Measurements from ENCODE around the gene CAMK1.

The CAMK1 gene

DNA sequence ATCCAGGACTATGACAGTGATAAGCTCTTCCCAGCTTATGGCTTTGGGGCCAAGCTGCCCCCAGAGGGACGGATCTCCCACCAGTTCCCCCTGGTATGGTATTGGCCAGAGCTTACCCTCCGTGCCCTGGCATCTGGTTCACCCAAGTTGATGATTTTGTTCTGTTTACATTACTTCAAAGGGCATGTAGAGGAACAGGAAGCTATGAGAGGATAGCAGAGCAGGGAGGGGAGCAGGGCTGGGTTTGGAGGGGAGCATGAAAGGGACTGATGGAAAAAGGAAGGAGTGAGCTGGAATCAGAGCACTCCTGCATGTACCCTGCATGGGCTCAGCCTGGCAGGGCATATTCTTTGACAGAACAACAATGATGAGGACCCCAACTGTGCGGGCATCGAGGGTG lies 51.6 kb downstream of the CAMK1 start:
- Histone ChIP-seq H3K4me1 (ENCODE audit: control insufficient read depth, low read length) (peaks cover 24% of the 10 kb centered on the region), H3K9me3 (ENCODE audit: control insufficient read depth, insufficient read depth, low read length) (no peaks in the 10 kb centered on the region)
- TF ChIP-seq EZH2phosphoT487 (IDR thresholded peaks at IDR 0.05; ENCODE audit: borderline replicate concordance, low read length): no peak
- TF ChIP-seq, protein P1, sequence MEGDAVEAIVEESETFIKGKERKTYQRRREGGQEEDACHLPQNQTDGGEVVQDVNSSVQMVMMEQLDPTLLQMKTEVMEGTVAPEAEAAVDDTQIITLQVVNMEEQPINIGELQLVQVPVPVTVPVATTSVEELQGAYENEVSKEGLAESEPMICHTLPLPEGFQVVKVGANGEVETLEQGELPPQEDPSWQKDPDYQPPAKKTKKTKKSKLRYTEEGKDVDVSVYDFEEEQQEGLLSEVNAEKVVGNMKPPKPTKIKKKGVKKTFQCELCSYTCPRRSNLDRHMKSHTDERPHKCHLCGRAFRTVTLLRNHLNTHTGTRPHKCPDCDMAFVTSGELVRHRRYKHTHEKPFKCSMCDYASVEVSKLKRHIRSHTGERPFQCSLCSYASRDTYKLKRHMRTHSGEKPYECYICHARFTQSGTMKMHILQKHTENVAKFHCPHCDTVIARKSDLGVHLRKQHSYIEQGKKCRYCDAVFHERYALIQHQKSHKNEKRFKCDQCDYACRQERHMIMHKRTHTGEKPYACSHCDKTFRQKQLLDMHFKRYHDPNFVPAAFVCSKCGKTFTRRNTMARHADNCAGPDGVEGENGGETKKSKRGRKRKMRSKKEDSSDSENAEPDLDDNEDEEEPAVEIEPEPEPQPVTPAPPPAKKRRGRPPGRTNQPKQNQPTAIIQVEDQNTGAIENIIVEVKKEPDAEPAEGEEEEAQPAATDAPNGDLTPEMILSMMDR (IDR thresholded peaks at IDR 0.05; ENCODE audit: low read depth, low read length, poor library complexity, severe bottlenecking): no peak

DNA sequence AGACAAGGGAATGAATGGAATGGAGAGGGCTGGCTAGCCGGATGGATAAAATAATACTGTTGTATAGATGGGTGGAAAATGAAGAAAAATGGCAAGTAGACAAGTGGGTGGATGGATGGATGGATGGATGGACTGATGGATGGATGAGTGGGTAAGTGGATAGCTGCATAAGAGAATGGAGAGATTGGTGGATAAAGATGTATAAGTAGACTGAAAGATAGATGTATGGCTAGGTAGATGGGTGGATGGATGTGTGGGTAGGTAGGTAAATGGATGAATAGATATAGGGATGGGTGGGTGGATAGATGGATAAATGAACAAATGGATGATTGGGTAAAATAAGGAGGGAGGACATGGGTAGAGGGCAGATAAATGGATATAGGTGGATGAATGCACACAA lies 52.2 kb downstream of the CAMK1 start:
- H3K9me2 ChIP-seq (replicated peaks; ENCODE audit: control insufficient read depth, low read length): no peaks in the 10 kb centered on the region
- H3K36me3 ChIP-seq (ENCODE audit: control insufficient read depth, low read length): no peaks in the 10 kb centered on the region
- H3K4me2 ChIP-seq (ENCODE audit: low read length): no peak overlapping the region
- no peaks in the 10 kb centered on the region for H3K9me3 ChIP-seq (ENCODE audit: control insufficient read depth, insufficient read depth, low read length)
- no peak overlapping the region for H3K27ac ChIP-seq (ENCODE audit: low read depth, low read length)
- peaks cover 8% of the 10 kb centered on the region; the same call in 1 of the 2 replicates for H3K27me3 ChIP-seq (ENCODE audit: control insufficient read depth, low read length)
- peaks cover 24% of the 10 kb centered on the region for H3K4me1 ChIP-seq (ENCODE audit: control insufficient read depth, low read length)
- H3F3A ChIP-seq (ENCODE audit: control insufficient read depth, insufficient read depth): peaks cover 4% of the 10 kb centered on the region
- H3K4me3 ChIP-seq (ENCODE audit: low read length): no peak overlapping the region
- H4K20me1 ChIP-seq (ENCODE audit: control insufficient read depth, insufficient read depth, low read depth, low read length): no peaks in the 10 kb centered on the region
- H3K79me2 ChIP-seq (ENCODE audit: control insufficient read depth, low read length): no peaks in the 10 kb centered on the region
- no peak for TF ChIP-seq EZH2phosphoT487 (IDR thresholded peaks at IDR 0.05; ENCODE audit: borderline replicate concordance, low read length)
- TF ChIP-seq, protein P1 (IDR thresholded peaks at IDR 0.05; ENCODE audit: low read depth, low read length, poor library complexity, severe bottlenecking): no peak

More for the DNA sequence above, 51.6 kb downstream of the CAMK1 start:
- Histone ChIP-seq H3K27me3 (ENCODE audit: control insufficient read depth, low read length) (peaks cover 4% of the 10 kb centered on the region; the same call in 1 of the 2 replicates), H3K9me2 (replicated peaks; ENCODE audit: control insufficient read depth, low read length) (no peaks in the 10 kb centered on the region), H3K4me3 (ENCODE audit: low read length) (no peak overlapping the region), H3K4me2 (ENCODE audit: low read length) (no peak overlapping the region), H3K36me3 (ENCODE audit: control insufficient read depth, low read length) (no peaks in the 10 kb centered on the region), H3K27ac (ENCODE audit: low read depth, low read length) (no peak overlapping the region), H3K79me2 (ENCODE audit: control insufficient read depth, low read length) (no peaks in the 10 kb centered on the region), H4K20me1 (ENCODE audit: control insufficient read depth, insufficient read depth, low read depth, low read length) (no peaks in the 10 kb centered on the region), H3F3A (ENCODE audit: control insufficient read depth, insufficient read depth) (peaks cover 4% of the 10 kb centered on the region)

DNA sequence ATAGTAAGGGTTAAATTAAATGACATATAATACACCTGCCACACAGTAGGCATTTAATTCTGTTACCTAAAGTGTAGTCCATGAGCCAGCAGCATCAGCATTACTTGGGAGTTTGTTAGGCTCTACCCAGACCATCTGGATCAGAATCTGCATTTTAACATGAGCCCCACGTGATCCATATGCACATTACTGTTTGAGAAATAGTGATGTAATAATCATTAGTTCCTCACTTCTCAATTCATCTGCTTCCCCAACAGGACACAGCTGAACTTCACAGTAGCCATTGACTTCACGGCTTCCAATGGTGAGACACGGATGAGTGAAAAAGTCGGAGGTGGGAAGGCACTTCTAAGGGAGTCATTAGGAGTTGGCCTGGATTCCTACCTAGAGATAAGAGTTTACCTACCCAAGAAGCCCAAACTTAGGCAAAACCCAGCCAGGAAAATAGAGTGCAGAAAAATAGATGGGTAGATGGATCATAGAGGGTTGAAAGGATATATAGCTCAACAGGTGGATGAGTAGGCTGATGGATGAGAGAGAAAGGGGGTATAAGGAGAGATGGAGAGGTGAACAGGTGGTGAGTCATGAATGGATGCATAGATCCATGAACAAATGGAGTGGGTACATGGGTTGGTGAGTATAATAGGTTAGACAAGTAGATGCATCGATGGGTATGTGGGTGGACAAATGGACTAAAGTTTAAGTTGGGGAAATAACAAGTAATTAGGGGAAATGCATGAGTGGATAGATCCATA lies 52.8 kb downstream of the CAMK1 start:
- TF ChIP-seq EZH2phosphoT487 (IDR thresholded peaks at IDR 0.05; ENCODE audit: borderline replicate concordance, low read length): no peak
- TF ChIP-seq, protein P1 (IDR thresholded peaks at IDR 0.05; ENCODE audit: low read depth, low read length, poor library complexity, severe bottlenecking): no peak
- no peaks in the 10 kb centered on the region for H3K9me3 ChIP-seq (ENCODE audit: control insufficient read depth, insufficient read depth, low read length)
- H3F3A ChIP-seq (ENCODE audit: control insufficient read depth, insufficient read depth): peaks cover 4% of the 10 kb centered on the region
- H3K4me3 ChIP-seq (ENCODE audit: low read length): no peak overlapping the region
- no peaks in the 10 kb centered on the region for H4K20me1 ChIP-seq (ENCODE audit: control insufficient read depth, insufficient read depth, low read depth, low read length)
- no peaks in the 10 kb centered on the region for H3K36me3 ChIP-seq (ENCODE audit: control insufficient read depth, low read length)
- no peaks in the 10 kb centered on the region for H3K9me2 ChIP-seq (replicated peaks; ENCODE audit: control insufficient read depth, low read length)
- no peaks in the 10 kb centered on the region for H3K79me2 ChIP-seq (ENCODE audit: control insufficient read depth, low read length)
- H3K27me3 ChIP-seq (ENCODE audit: control insufficient read depth, low read length): peaks cover 8% of the 10 kb centered on the region; the same call in 1 of the 2 replicates
- no peak overlapping the region for H3K27ac ChIP-seq (ENCODE audit: low read depth, low read length)
- H3K4me1 ChIP-seq (ENCODE audit: control insufficient read depth, low read length): peaks cover 23% of the 10 kb centered on the region
- H3K4me2 ChIP-seq (ENCODE audit: low read length): no peak overlapping the region
